Dedifferentiated amniotic fluid mesenchymal stem cell (primary cell): ENCODE results near the gene GANC.
"Not testable (repeated sequence)": the region's sequence is repeated elsewhere in the genome, so short reads cannot be mapped to it uniquely, and the experiment has no call there.

Experiments
- DNase-seq: peaks from one replicate; pipeline ENCODE4 v3.0.0-alpha.2; 2016; ENCODE audit errors: extremely low spot score

The GANC gene

GRCh38 chr15:42284551-42284950 lies 11.6 kb downstream of the GANC start:
- no peak for DNase-seq

GRCh38 chr15:42285034-42285433 lies 12.0 kb downstream of the GANC start:
- no peak for DNase-seq

GRCh38 chr15:42286445-42287029 lies 13.5 kb downstream of the GANC start:
- no peak for DNase-seq

DNA sequence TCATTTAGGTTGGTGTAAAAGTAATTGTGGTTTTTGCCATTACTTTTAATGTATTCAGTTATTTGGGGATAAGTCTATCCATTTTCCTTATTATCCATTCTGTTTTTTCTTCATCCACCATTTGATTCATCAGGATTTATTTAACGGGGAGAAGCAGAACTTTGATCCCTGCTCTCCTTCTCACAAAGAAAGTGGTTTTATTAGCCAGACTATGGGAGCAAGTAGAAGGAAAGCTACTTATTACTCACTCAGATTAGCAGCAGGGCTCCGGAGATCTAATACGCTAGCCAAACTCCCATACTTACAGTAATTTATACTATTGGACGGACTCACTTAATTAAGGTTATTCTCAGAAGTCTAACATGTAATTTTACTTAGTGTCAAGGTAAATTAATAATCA lies 14.9 kb downstream of the GANC start:
- no peak for DNase-seq

GRCh38 chr15:42289166-42289565 lies 16.2 kb downstream of the GANC start:
- no peak for DNase-seq

DNA sequence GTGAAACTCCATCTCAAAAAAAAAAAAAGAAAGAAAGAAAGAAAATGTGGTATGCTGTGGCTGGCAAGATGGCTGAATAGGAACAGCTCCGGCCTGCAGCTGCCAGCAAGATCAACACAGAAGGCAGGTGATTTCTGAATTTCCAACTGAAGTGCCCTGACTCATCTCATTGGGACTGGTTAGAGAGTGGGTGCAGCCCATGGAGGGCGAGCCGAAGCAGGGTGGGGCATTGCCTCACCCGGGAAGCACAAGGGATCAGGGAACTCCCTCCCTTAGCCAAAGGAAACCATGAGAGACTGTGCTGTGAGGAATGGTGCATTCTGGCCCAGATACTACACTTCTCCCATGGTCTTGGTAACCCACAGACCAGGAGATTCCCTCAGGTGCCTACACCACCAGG lies 28.0 kb downstream of the GANC start:
- not testable (repeated sequence) for DNase-seq

DNA sequence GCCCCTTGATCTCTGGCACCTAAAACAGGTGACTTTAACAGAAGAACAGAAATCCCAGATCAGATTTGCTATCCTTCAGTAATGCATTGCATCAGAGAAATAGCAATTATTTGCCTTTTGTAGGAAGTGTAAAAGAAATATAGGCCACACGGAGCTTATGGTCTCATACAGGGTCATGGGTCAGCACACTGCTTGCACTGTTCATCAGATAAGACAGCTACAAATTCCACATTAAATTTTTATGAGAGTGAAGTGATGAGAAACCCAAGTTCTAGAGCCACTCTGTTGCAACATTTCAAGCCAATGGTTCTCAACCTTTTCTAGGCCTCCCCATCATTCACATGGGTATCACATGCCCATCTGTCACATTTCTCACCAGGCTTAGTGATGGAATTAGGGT lies 33.7 kb downstream of the GANC start:
- no peak for DNase-seq

- no peak for DNase-seq
These were observed 40.5 kb downstream of the GANC start for GRCh38 chr15:42313463-42313862.

GRCh38 chr15:42314818-42315217 lies 41.8 kb downstream of the GANC start:
- no peak for DNase-seq

- DNase-seq, result no peak
These were observed 42.5 kb downstream of the GANC start for GRCh38 chr15:42315521-42315920.

DNA sequence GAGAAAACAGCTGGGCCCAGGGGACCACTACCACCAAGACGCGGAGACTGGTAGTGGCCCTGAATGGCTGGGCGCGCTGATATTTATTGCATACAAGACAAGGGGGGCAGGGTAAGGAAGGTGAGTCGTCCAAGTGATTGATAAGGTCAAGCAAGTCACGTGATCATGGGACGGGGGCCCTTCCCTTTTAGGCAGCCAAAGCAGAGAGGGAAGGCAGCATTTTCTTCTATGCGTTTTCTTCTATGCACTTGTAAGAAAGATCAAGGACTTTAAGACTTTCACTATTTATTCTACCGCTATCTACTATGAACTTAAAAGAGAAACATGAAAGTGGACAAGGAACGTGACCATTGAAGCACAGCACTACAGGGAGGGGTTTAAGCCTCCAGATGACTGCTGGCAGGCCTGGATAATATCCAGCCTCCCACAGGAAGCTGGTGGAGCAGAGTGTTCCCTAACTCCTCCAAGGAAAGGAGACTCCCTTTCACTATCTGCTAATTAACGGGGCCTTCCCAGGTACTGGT lies 43.3 kb downstream of the GANC start:
- not testable (repeated sequence) for DNase-seq

DNA sequence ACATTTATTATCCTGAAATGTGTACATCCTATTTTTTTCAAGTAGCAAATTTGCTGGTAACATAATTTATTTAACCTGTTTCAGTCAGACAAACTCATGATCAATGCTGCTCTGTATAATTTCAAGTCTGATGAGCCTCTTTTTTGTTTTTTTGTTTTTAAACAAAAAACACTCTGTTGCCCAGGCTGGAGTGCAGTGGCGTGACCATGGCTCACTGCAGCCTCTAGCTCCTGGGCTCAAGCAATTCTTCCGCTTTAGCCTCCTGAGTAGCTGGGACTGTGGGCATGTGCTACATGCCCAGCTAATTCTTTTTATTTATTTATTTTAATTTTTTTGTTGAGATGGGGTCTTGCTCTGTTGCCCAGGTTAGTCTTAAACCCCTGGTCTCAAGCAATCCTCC lies 46.2 kb downstream of the GANC start:
- no peak for DNase-seq

GRCh38 chr15:42324308-42324707 lies 51.3 kb downstream of the GANC start:
- DNase-seq, result no peak

GRCh38 chr15:42329161-42329560 lies 56.2 kb downstream of the GANC start:
- DNase-seq, result no peak

- DNase-seq, result no peak
These were observed 57.0 kb downstream of the GANC start for GRCh38 chr15:42329992-42330391.

- DNase-seq, result no peak
These were observed 58.2 kb downstream of the GANC start for GRCh38 chr15:42331235-42331634.

- DNase-seq, result no peak
These were observed 59.3 kb downstream of the GANC start for GRCh38 chr15:42332331-42332730.

DNA sequence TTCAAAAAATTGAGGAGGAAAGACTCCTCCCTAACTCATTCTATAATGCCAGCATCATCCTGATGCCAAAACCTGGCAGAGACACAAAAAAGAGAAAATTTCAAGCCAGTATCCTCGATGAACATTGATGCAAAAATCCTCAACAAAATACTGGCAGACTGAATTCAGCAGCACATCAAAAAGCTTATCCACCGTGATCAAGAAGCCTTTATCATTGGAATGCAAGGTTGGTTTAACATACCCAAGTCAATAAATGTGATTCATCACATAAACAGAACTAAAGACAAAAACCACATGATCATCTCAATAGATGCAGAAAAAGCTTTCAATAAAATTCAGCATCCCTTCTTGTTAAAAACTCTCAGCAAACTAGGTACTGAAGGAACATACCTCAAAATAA lies 62.1 kb downstream of the GANC start:
- DNase-seq, result no peak

GRCh38 chr15:42336650-42337049 lies 63.6 kb downstream of the GANC start:
- DNase-seq, result not testable (repeated sequence)

- not testable (repeated sequence) for DNase-seq
These were observed 64.1 kb downstream of the GANC start for GRCh38 chr15:42337104-42337503.

GRCh38 chr15:42338500-42338899 lies 65.5 kb downstream of the GANC start:
- DNase-seq, result no peak

DNA sequence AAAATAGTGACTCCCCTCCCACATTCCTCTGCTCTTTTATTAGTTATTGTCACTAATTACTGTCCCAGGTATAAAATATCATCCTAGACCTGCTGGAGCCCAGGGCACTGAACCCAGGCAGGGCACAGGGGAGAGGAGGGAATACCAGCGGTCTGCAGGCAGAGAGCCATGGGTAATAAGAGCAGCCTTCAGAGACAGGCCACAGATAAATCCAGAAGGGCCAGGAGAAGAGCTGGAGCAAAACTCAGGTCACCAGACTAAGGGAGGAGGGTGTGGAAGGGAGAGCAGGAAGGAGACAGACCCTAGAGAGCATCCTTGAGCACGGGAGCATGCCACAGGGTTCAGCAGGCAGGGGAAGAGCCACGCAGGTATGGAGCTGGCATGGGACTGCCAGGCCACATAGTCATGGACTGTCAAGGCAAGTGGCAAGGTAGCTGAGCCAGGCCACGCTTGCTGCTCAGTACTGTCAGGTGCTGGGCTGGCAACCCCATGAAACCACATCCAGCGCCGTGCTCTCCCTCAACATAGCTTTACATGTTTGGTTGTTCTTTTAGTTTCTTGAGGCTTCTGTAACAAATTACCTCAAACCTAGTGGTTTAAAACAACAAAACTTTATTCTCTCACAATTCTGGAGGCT lies 70.7 kb downstream of the GANC start:
- no peak for DNase-seq

DNA sequence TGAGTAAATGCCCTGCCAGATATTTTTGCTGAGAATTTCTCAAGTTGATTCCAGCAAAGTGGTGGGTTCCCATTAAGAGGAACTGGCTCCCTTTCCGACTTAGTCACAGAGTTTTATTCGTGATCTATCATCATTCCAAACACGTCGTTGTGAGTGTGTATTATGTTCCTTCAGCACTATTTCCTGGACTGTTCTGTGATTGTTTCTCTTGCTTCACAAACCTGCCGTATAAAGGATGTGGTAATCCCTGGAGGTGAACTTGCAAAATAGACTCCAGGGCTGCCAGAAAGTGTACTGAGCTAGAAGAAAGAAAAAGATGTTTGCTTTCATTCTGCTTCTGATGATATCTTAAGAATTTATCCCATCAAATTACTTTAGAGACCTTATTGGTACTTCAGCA lies 71.8 kb downstream of the GANC start:
- no peak for DNase-seq

DNA sequence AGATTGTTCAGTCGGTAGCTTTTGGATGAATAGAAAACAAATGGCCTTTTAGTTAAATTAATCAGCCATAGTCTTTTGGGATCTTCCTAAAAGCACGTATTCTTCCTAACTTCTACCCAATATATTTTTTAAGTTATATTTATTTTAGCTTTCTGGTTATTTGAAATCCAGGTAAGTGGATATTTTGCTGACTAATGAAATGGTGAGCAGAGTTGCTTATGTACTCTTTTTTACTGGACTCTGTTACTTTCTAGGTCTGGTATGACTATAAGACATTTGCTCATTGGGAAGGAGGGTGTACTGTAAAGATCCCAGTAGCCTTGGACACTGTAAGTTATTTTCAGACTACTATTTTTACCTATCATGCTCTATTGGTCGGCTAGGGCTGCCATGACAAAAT lies 72.5 kb downstream of the GANC start:
- no peak for DNase-seq
